Right atrium auricular region (tissue), 2 donors: ENCODE measurements around the gene SNRNP48. TPM values are rescaled to one million over a fixed set of nuclear protein-coding genes. Genes with fewer than 3 reads are reported as not detected.
A peak's percentile ranks its signal among the peaks of the same experiment; 100 is the strongest.

ENCODE experiments used
- DNase-seq: peaks from one replicate; pipeline ENCODE4 v3.0.0-alpha.2; 2019; ENCODE audit warnings: low spot score
- H3K27ac ChIP-seq, 2 donors: fragments of 200-600 bp; sonication (generic); 1 replicate in 1 of 2; 2 replicates in 1 of 2; pipeline ENCODE4 v1.5.1; 2016 to 2019
- H3K27me3 ChIP-seq, 2 donors: fragments of 200-600 bp; sonication (generic); one replicate each; pipeline versions ENCODE4 v1.5.1 to v1.6.0; 2017 to 2019
- H3K36me3 ChIP-seq: fragments of 200-600 bp; sonication (generic); one replicate; pipeline ENCODE4 v1.5.1; 2016
- H3K4me1 ChIP-seq, 2 donors: fragments of 200-600 bp; sonication (generic); one replicate each; pipeline versions ENCODE4 v1.5.1 to v1.6.0; 2017 to 2019
- H3K4me3 ChIP-seq, 2 donors: fragments of 200-600 bp; sonication (generic); 1 replicate in 1 of 2; 2 replicates in 1 of 2; pipeline ENCODE4 v1.5.1; 2017 to 2019; ENCODE audit warnings: mild to moderate bottlenecking in 1 of 2, moderate library complexity in 1 of 2
- H3K9me3 ChIP-seq, 2 donors: fragments of 200-600 bp; sonication (generic); one replicate each; pipeline ENCODE4 v1.5.1; 2019
- CTCF ChIP-seq, 2 donors: fragments of 200-600 bp; sonication (generic); IDR thresholded peaks; one replicate each; pipeline ENCODE4 v1.5.1; 2019; ENCODE audit warnings: antibody characterized with exemption in 2 of 2
- total RNA-seq, 2 donors: library from RNA; depleted of rRNA; stranded (reverse); fragments of >200 nt; gene quantifications; one replicate each; pipeline ENCODE4 v1.1.0, GENCODE V29; 2016

Gene SNRNP48
- total RNA-seq, 2 donors from 2014 or later = 9.3 to 9.6 TPM

GRCh38 chr6:7546383-7546782, 43.6 kb upstream of the SNRNP48 start:
- no peak for TF ChIP-seq CTCF (IDR thresholded peaks at IDR 0.05)
- Histone ChIP-seq H3K4me3 (no peak overlapping the region), H3K27me3 (no peaks in the 10 kb centered on the region), H3K36me3 (no peaks in the 10 kb centered on the region), H3K9me3 (no peaks in the 10 kb centered on the region), H3K27ac (peak overlapping the region; percentile 89 to 98), H3K4me1 (peaks cover 0 to 10% of the 10 kb centered on the region in 2 donors)
- no peak for DNase-seq

DNA sequence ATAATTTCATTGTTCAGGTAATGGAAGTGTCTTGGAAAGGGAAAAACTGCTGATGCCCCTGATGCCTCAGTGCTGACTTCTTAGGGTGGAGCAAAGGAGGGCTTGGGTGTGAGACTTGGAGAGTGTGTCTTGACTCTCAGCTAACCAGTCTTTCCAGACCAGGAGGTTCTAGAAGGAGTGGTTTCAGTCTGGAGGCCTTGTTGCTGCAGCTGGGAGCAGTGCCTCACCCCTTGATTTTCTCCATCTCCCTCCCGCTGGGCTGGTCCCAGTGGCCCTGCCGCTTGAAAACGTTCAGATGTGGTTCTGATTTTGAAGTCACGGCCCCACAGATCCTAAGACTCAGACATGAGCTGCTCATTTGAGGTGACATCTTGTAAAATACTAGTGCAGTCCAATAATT, 43.1 kb upstream of the SNRNP48 start:
- Histone ChIP-seq H3K4me1 (peaks cover 0 to 5% of the 10 kb centered on the region in 2 donors), H3K27ac (peak overlapping the region in 1 of 2 donors; percentile 98), H3K4me3 (no peak overlapping the region), H3K27me3 (no peaks in the 10 kb centered on the region), H3K9me3 (no peaks in the 10 kb centered on the region), H3K36me3 (no peaks in the 10 kb centered on the region)
- no peak for TF ChIP-seq CTCF (IDR thresholded peaks at IDR 0.05)
- DNase-seq = no peak

DNA sequence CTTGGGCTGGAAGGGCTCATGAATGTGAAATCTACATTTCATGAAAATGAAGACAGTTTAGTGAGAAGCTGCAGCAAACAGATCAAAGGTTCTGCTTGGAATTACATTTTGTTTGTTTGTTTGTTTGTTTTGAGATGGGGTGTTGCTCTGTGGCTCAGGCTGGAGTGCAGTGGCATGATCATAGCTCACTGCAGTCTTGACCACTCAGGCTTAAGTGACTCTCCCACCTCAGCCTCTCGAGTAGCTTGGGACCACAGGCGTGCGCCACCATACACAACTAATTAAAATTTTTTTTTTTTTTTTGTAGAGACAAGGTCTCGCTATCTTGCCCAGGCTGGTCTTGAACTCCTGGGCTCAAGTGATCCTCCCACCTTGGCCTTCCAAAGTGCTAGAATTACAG, 42.7 kb upstream of the SNRNP48 start:
- DNase-seq = no peak
- H3K4me1 ChIP-seq = peaks cover 0 to 1% of the 10 kb centered on the region in 2 donors
- peak overlapping the region in 1 of 2 donors; percentile 98 for H3K27ac ChIP-seq
- no peaks in the 10 kb centered on the region for H3K36me3 ChIP-seq
- TF ChIP-seq CTCF (IDR thresholded peaks at IDR 0.05) = no peak
- no peaks in the 10 kb centered on the region for H3K27me3 ChIP-seq
- no peak overlapping the region for H3K4me3 ChIP-seq
- H3K9me3 ChIP-seq = no peaks in the 10 kb centered on the region

GRCh38 chr6:7550433-7550801, 39.6 kb upstream of the SNRNP48 start:
- Histone ChIP-seq H3K4me3 (no peak overlapping the region), H3K36me3 (no peaks in the 10 kb centered on the region), H3K9me3 (no peaks in the 10 kb centered on the region), H3K27ac (no peak overlapping the region), H3K27me3 (no peaks in the 10 kb centered on the region), H3K4me1 (peaks cover 0 to 13% of the 10 kb centered on the region in 2 donors)
- TF ChIP-seq CTCF (IDR thresholded peaks at IDR 0.05) = no peak
- DNase-seq = no peak

- TF ChIP-seq CTCF (IDR thresholded peaks at IDR 0.05) = no peak
- Histone ChIP-seq H3K9me3 (no peaks in the 10 kb centered on the region), H3K4me1 (peaks cover 0 to 13% of the 10 kb centered on the region in 2 donors), H3K4me3 (no peak overlapping the region), H3K27ac (peak overlapping the region; percentile 19 to 48), H3K36me3 (peaks cover 8% of the 10 kb centered on the region), H3K27me3 (no peaks in the 10 kb centered on the region)
- no peak for DNase-seq
Measured at GRCh38 chr6:7554533-7555275, 35.3 kb upstream of the SNRNP48 start.

DNA sequence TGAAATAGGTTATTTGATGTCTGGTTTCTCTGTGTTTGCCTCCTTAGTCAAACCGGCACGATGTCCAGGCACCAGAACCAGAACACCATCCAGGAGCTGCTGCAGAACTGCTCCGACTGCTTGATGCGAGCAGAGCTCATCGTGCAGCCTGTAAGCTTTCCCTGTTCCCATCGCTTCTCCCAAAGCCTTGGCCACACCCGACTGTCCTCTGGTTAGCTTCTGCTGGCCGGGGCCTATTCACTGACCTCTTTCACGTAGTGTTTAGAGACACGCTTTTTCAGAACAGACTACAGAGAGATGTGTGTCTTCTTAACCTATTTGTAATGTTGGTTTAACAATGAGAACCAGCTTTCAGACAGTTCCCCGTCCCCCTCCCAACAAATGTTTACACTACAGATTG, 34.3 kb upstream of the SNRNP48 start:
- Histone ChIP-seq H3K27me3 (no peaks in the 10 kb centered on the region), H3K4me1 (peaks cover 0 to 13% of the 10 kb centered on the region in 2 donors), H3K4me3 (no peak overlapping the region), H3K36me3 (peaks cover 8% of the 10 kb centered on the region), H3K27ac (peak overlapping the region in 1 of 2 donors; percentile 33), H3K9me3 (no peaks in the 10 kb centered on the region)
- DNase-seq = no peak
- no peak for TF ChIP-seq CTCF (IDR thresholded peaks at IDR 0.05)
